Brain microvascular endothelial cell (primary cell): ENCODE measurements around the gene ZNF10.
A peak's percentile ranks its signal among the peaks of the same experiment; 100 is the strongest.

Experiments used
- DNase-seq: peaks from one replicate; pipeline ENCODE4 v3.0.0-alpha.2; 2020
- H3K27ac ChIP-seq: fragments of 250-450 bp; sonication (Bioruptor Pico); 2 replicates; pipeline ENCODE4 v1.5.1; 2020; ENCODE audit warnings: mild to moderate bottlenecking, moderate library complexity
- H3K27me3 ChIP-seq: fragments of 250-450 bp; sonication (Bioruptor Pico); replicated peaks from 2 replicates; pipeline ENCODE4 v1.5.1; 2020; ENCODE audit warnings: mild to moderate bottlenecking
- H3K36me3 ChIP-seq: fragments of 250-450 bp; sonication (Bioruptor Pico); replicated peaks from 2 replicates; pipeline ENCODE4 v1.5.1; 2020; ENCODE audit warnings: mild to moderate bottlenecking
- H3K4me3 ChIP-seq: 2 replicates; pipeline ENCODE4 v1.5.1; 2011; ENCODE audit warnings: low read depth, mild to moderate bottlenecking, control low read depth, low read length, moderate library complexity
- CTCF ChIP-seq: IDR thresholded peaks from 2 replicates; pipeline ENCODE4 v1.5.1; 2011; ENCODE audit warnings: low read depth, mild to moderate bottlenecking, moderate library complexity, low read length, control low read depth, inconsistent platforms; ENCODE audit errors: missing control alignments
- in situ Hi-C: cut with HindIII; loops from 2 replicates; pipeline ENCODE4 v1.10.0; 2017; ENCODE audit warnings: low sequenced_read_pairs, low pct_ligation_motif_present

ZNF10 gene

GRCh38 chr12:133130038-133130807, at the start of gene ZNF10, which contains the start of gene ZNF891:
TSS of gene ZNF10 (plus strand) at chr12:133130627. CDS start at chr12:133144493, 13,866 bp downstream.
TSS of gene ZNF891 (minus strand) at chr12:133130274. CDS start at chr12:133121918, 8,356 bp downstream.
- DNase-seq: peak; percentile 95
- Histone ChIP-seq H3K27me3 (no peaks in the 10 kb centered on the region), H3K36me3 (peaks cover 3% of the 10 kb centered on the region), H3K27ac (peak within 1 kb of the TSS; percentile 92), H3K4me3 (peak within 1 kb of the TSS; percentile 88)
- in situ Hi-C loops: no loop called here
- no peak for TF ChIP-seq CTCF

GRCh38 chr12:133081159-133081780, 49.2 kb upstream of the ZNF10 start:
- Histone ChIP-seq H3K36me3 (peaks cover 38% of the 10 kb centered on the region), H3K4me3 (peak overlapping the region; percentile 92), H3K27ac (peak overlapping the region; percentile 99), H3K27me3 (no peaks in the 10 kb centered on the region)
- TF ChIP-seq CTCF: no peak
- no peak for DNase-seq
- in situ Hi-C loops: no loop called here

GRCh38 chr12:133083345-133083744, 47.1 kb upstream of the ZNF10 start:
- no peak for TF ChIP-seq CTCF
- in situ Hi-C loops: no loop called here
- Histone ChIP-seq H3K36me3 (peaks cover 55% of the 10 kb centered on the region), H3K27me3 (no peaks in the 10 kb centered on the region), H3K4me3 (no peak overlapping the region), H3K27ac (no peak overlapping the region)
- no peak for DNase-seq

GRCh38 chr12:133105620-133106019, 24.8 kb upstream of the ZNF10 start:
- in situ Hi-C loops: no loop called here
- no peak for DNase-seq
- no peak for TF ChIP-seq CTCF
- peaks cover 53% of the 10 kb centered on the region for H3K36me3 ChIP-seq
- H3K27ac ChIP-seq: no peak overlapping the region
- no peaks in the 10 kb centered on the region for H3K27me3 ChIP-seq
- no peak overlapping the region for H3K4me3 ChIP-seq

GRCh38 chr12:133106253-133106652, 24.2 kb upstream of the ZNF10 start:
- Histone ChIP-seq H3K36me3 (peaks cover 49% of the 10 kb centered on the region), H3K27ac (no peak overlapping the region), H3K4me3 (no peak overlapping the region), H3K27me3 (no peaks in the 10 kb centered on the region)
- in situ Hi-C loops: no loop called here
- TF ChIP-seq CTCF: no peak
- no peak for DNase-seq
